T follicular helper cell (primary cell): ENCODE results near the gene LASP1.
"Not testable (repeated sequence)": the region's sequence is repeated elsewhere in the genome, so short reads cannot be mapped to it uniquely, and the experiment has no call there.

Experiments used
- DNase-seq: peaks from one replicate; pipeline ENCODE4 v3.0.0-alpha.2; 2020; ENCODE audit warnings: low read depth
- total RNA-seq, 2 experiments: gene quantifications; one replicate each; lab custom pipeline; 2026; lab: John Stamatoyannopoulos, UW

LASP1 gene, protein sequence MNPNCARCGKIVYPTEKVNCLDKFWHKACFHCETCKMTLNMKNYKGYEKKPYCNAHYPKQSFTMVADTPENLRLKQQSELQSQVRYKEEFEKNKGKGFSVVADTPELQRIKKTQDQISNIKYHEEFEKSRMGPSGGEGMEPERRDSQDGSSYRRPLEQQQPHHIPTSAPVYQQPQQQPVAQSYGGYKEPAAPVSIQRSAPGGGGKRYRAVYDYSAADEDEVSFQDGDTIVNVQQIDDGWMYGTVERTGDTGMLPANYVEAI
- 147 to 308 reads per million in 2 experiments for total RNA-seq

DNA sequence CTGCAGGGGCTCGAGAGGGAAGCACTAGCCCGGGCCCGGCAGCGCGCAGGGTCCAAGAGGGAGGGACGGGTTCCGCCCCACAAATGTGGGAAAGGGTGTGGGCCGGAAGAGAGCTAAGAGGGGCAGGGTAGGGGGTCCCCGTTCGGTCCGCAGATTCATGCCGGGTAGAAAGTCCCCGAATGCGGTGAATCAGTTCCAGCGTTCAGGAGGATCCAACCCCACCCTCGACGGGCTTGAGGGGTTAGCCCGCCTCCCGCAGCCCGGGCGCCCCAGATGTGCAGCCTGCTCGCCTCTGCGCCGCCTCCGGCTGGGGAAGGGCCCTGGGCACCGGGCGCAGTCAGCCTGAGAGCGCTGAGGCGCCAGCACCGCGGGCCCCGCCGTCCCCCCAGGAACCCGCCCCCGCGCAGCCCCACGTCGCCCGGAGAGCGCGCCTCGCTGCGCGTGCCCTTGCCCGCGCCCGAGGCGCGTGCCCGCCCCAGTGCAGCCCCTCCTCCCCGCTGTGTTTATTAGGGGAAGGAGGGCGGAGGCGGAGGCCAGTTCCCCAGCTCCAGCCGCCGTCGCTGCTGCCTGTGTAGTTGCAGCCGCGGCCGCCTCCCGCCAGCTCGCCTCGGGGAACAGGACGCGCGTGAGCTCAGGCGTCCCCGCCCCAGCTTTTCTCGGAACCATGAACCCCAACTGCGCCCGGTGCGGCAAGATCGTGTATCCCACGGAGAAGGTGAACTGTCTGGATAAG is at the start of gene LASP1:
TSS of gene LASP1 (plus strand) at position 533 of the 733 bp plus-strand sequence. CDS start at position 665, 132 bp downstream.
- DNase-seq, result peak; percentile 77

- DNase-seq, result peak; percentile 91
These were observed 44.7 kb upstream of the LASP1 start, which contains the start of gene CWC25 for GRCh38 chr17:38824899-38825761. CWC25 (minus strand) TSS chr17:38825321; CDS start chr17:38825183, 138 bp downstream.

GRCh38 chr17:38825762-38826247 is 44.1 kb upstream of the LASP1 start:
- no peak for DNase-seq

DNA sequence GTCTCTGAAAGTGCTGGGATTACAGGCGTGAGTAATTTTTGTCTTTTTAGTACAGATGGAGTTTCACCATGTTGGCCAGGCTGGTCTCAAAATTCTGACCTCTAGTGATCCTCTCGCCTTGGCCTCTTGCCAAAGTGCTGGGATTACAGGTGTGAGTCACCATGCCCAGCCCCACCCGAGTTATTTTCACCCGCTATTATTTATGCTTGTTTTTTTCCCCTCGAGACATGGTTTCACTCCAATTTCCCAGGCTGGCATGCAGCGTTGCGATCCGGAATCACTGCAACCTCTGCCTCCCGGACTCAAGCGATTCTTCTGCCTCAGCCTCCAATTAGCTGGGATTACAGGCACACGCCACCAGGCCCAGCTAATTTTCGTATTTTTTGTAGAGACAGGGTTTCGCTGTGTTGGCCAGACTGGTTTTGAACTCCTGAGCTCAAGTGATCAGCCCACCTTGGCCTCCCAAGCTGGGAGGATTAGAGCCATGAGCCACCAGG is 25.5 kb upstream of the LASP1 start:
- DNase-seq, result no peak

DNA sequence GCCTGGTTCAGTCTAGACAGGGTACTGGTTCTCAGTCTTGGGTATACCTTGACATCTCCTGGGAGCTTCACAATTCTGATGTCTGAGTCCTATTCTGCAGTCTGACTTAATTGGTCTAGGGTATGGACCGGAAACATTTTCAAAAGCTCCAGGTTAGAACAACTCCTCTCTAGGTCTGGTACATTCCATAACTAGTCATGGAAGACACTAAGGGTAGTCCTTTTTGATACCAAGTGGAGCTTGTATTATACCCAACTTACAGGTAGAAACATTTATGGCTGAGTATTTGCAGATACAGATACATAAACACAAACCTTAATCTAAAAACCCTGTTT is 21.3 kb upstream of the LASP1 start:
- no peak for DNase-seq

GRCh38 chr17:38848939-38849605 is 20.8 kb upstream of the LASP1 start:
- no peak for DNase-seq

DNA sequence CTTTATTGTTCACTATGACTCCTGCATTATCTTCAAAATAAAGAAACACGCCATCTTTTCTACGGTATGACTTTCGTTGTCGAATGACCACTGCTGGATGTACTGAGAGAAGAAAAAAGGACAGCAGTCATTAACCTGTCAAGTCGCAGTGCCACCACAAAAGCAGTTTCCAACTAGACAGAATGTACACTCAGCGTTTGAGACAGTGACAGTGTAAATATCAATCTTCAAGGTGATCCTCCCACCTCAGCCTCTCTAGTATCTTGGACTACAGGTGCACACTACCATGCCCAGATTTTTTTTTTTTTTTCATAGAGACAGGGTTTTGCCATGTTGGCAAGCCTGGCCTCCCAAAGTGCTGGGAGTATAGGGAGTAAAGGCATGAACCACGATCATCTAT is 19.5 kb upstream of the LASP1 start:
- no peak for DNase-seq

DNA sequence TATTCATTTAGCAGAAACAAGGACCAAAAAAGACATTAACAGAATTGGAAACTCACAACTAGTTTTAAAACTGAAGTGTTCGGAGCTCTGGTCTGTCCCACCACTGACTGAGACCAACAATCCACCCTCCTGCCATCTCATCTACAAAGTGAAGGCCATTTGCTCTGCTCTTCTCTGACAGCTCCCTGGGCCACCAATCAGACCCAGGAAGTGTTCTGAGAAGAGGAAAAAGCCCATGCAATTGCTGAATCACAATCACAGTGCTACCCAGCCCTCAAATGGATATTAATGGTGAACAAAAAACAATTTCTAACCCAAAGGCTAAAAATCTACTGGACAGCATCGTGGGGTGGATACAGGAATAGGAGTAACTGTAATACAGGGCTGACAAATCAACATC is 18.4 kb upstream of the LASP1 start:
- no peak for DNase-seq

- DNase-seq, result no peak
These were observed 17.0 kb upstream of the LASP1 start for GRCh38 chr17:38852771-38853291.

- DNase-seq, result peak; percentile 86
These were observed 16.3 kb upstream of the LASP1 start, which contains the start of gene RPL23 for GRCh38 chr17:38853292-38854219. RPL23 (minus strand) TSS chr17:38853721; CDS start chr17:38853710, 11 bp downstream.

- not testable (repeated sequence) for DNase-seq
These were observed 14.7 kb upstream of the LASP1 start for GRCh38 chr17:38855101-38855714.

GRCh38 chr17:38857271-38857670 is 12.6 kb upstream of the LASP1 start:
- no peak for DNase-seq

GRCh38 chr17:38861399-38861843 is 8.4 kb upstream of the LASP1 start:
- DNase-seq, result no peak

DNA sequence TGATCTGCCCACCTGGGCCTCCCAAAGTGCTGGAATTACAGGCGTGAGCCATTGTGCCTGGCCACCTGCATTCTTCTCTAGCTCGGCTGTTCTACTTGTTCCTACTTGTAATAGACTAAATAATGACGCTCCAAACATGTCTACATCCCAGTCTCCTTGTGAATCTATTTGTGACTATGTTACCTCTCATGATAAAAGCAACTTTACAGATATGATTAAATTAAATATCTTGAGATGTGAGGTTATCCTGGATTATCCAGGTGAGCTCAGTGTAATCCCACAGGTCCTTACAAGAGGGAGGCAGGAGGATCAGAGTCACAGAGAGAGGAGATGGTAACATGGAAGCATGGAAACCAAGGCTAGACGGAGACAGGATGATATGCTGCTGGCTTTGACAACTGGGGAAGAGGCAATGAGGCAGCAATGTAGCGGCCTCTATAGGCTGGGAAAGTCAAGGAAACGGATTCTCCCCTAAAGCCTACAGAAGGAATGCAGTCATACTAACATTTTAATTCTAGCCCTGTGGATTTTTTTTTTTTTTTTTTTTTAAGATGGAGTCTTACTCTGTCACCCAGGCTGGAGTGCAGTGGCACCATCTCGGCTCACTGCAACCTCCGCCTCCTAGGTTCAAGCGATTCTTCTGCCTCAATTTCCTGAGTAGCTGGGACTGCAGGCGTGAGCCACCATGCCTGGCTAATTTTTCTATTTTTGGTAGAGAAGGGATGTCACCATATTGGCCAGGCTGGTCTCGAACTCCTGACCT is 5.0 kb upstream of the LASP1 start:
- no peak for DNase-seq

- DNase-seq, result peak; percentile 59
These were observed 2.5 kb upstream of the LASP1 start for GRCh38 chr17:38867179-38867967.

DNA sequence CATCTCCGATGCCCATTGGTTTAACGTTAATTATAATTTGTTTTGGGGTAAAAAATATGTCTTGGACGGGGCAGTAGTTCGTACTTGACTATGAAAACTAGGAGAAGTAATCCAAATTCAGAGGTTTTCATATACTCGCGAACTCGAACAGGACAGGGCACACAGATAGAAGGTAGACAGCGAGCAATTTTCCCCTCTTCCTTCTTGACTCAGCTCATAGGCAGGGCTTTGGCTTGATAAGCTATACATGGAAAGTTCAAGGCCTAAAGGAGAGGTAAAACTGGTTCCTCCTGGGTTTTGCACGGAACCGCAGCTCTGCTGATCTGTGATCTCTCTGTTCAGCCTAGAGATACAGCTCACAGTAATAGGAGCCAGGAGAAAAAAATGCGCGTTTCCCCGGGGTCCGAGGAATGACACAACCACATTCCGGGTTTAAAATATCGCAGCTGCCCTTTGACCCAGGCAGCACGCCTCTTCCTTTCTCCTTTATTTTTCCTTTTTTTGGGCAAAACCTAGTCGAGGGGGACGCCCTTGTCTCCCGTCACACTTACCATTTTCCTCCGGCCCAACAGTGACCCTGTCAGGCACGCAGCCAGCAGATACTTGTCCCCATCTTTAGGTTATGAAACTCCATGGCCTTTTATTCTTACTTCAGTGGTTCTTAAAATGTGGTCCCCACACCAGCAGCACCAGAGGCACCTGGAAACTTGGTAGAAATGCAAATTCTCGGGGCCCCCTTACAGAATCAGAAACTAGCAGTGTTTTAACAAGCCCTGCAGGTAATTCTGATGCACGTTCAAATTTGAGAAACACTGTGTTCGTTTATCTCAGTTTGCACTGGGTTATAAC is 1.7 kb upstream of the LASP1 start:
- no peak for DNase-seq
